Activated CD8-positive, alpha-beta memory T cell treated with anti-CD3 and anti-CD28 coated beads for 48 hours (primary cell): ENCODE results near the gene KCNIP1.

Experiments
- DNase-seq, 3 experiments: peaks; one replicate each; pipeline ENCODE4 v3.0.0-alpha.2; 2020; ENCODE audit warnings: low read depth in 2 of 3, low spot score in 2 of 3

KCNIP1 gene

GRCh38 chr5:170591054-170591453, 87.2 kb downstream of the KCNIP1 start:
- DNase-seq = no peak

- DNase-seq = no peak
These were observed 92.7 kb downstream of the KCNIP1 start for GRCh38 chr5:170596482-170597044.

- DNase-seq = peak in 2 of 3 experiments; percentile 30 to 33
These were observed 93.4 kb downstream of the KCNIP1 start for GRCh38 chr5:170597109-170597751.

GRCh38 chr5:170597872-170598271, 94.1 kb downstream of the KCNIP1 start:
- DNase-seq = no peak

GRCh38 chr5:170599756-170600155, 95.9 kb downstream of the KCNIP1 start:
- DNase-seq = no peak

DNA sequence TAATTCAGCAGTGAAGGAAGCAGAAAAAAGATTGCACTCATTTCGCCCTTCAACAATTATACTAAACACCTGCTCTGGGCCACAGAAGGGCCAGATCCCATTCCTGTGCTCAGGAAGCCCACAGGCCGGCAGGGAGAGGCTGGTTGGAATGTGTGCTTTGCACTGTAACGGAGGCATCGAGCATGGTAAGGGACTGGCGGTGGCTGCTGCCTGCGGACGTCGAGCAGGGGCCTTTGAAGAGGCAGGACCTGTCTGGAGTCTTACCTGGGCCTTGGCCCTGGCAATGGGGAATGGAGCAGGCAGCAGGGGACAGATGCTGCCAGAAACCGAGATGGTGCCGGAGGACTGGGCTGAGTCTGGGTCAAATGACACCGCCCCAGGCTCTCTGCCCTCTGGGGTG, 97.8 kb downstream of the KCNIP1 start:
- DNase-seq = no peak

DNA sequence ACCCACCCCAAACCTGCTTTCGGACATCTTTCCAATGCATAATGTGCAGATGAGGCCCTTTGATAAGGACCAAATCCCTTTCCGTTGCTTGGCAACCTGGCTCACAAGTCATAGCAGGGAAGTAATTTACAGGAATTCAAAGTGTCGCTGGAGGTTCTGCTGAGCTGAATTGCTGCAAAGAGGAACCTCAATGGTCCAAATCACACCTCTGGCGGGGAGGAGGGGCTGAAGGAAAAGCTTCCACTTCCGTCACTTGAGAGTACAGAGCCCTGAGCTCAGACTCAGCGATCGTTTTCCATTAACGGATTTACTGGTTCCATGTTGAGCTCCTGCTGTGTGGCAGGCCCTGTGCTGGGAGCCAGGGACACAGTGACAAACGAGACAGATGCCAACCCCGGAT, 99.3 kb downstream of the KCNIP1 start:
- no peak for DNase-seq

DNA sequence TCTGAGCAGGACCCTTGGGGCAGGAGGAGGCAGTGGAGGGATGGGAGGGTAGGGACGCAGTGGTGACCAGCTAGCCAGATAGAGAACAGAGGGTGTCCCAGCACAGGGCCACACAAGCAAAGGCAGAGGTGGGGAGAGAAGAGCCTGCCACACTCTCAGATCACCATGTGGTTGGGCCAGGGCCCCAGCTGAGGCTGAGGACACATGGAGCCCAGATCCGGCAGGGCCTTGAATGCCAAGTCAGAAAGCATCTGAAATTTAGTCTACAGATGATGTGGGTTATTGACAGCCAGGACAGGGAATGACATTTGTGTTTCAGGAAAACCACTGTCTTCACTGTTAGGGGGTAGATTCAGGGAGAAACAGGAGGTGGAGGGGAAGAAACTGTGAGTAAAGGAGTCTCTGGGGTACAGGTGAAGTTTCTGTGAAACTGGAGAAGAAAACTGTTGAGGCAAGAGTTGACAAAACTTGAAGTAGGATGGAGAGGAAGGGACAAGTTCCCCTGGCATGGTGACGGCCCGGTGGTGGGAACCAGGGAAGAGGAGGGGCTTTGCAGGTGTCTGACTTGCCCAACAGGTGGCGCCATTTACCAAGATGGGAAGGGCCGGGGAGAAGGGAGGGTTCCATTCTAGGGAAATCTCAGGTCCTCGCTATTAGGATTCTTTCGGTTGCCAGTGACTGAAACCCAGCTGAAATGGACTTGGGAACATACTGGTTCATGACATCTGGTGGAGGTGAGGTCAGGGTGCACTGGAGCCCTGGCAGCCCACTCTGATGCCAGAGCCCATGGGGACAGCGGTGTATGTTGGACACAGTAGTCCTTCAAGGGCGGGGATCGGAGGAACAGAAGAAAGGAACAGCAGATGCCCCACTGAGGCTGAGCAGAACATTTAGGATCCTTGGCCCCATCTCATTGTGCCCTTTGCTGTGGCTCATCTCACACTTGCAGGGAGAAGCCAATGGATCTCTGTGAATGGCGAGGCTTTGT, 100.1 kb downstream of the KCNIP1 start:
- DNase-seq = peak; percentile 22 to 53 (median 35)

DNA sequence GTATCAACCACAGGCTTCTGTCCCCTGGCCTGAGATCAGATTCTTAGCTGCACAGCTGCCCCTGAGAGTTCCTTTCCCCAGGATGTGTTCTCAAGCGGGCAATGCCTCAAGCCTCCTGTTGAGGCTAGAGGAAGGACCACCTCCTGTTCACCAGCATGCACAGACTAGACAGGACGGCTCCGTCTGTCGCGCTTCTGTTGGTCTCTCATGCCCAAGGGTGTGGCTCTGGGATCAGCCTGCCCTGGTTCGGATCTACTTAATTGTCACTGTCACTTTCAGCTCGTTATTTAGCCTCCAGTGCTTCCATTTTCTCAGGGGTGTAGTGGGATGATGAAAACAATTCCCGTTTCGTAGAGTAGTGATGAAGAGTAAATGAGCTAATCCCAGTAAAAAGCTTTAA, 103.1 kb downstream of the KCNIP1 start:
- DNase-seq = no peak

DNA sequence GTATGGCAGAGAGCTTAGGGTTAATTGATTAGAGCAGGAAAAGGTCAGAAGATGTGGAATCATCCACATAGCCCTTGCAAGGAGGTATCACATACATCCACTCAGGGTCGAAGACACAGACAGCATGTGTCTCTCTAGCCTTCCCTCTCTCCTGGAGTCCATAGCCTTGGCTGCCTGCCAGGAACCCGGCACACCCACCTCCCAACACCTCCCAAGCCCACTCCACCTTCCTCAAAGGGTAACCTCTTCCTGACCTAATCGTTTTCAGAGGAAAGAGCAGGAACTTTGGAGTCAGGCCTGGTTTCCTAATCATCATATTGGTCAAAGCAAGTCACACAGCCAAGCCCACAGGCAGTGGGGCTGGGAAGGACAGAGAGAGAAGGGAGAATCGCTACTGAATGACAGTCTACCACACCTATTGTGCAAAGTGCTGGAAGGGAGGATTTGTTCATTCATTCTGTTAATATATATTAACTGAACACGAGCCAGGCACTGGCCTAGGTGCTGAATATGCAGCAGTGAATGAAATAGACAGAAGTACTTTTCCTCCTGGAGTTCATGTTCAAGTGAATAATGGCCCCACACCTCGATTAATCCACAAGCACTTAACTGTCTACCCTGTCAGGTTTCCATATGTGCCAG, 107.8 kb downstream of the KCNIP1 start:
- DNase-seq = no peak

- DNase-seq = no peak
These were observed 108.4 kb downstream of the KCNIP1 start for GRCh38 chr5:170612256-170612678.

DNA sequence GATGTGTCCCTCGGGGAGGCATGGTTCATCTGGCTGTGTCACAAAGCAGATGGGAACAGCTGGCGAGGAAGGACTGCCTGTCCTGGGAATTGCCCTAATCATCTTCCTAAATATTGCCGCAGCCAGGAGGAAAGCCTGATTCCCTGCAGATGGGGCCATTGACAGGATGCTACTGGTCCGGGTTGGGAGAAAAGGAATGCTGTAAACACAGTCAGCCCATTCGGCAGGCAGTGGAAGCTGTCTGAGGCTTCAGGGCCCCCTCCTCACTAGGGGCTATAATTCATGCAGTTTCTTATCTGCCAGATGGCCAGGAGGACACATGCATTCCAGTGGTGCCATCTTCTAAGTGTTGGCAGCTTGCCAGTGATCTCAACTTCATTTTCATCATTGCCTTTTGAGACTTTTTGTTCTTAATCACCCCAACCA, 110.3 kb downstream of the KCNIP1 start:
- DNase-seq = no peak

DNA sequence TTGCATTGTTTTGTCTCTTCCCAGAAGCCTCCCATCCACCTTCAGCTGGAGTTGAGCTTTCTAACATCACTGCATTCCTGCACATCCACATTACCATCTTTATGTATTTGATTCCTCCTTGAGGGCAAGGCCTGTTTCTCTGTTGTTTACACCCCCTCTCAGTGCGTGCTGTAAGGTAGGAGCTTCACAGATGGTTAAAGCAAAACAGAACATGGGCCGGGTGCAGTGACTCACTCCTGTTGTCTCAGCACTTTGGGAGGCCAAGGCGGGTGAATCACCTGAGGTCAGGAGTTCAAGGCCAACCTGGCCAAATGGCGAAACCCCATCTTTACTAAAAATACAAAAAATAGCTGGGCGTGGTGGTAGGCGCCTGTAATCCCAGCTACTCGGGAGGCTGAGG, 110.9 kb downstream of the KCNIP1 start:
- DNase-seq = no peak

- DNase-seq = no peak
These were observed 114.0 kb downstream of the KCNIP1 start for GRCh38 chr5:170617533-170618490.

- DNase-seq = no peak
These were observed 116.0 kb downstream of the KCNIP1 start for GRCh38 chr5:170619869-170620268.

DNA sequence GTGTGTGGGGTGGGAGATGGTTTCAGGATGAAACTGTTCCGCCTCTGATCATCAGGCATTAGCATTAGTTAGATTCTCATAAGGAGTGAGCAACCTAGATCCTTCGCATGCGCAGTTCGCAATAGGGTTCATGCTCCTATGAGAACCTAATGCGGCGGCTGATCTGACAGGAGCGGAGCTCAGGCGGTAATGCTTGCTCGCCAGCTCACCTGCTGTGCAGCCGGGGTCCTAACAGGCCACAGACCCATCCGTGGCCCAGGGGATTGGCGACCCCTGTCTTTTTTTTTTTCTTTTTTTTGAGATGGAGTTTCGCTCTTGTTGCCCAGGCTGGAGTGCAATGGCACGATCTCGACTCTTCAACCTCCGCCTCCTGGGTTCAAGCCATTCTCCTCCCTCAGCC, 119.1 kb downstream of the KCNIP1 start:
- DNase-seq = no peak

GRCh38 chr5:170623576-170624181, 119.9 kb downstream of the KCNIP1 start:
- no peak for DNase-seq

GRCh38 chr5:170625221-170626165, 121.7 kb downstream of the KCNIP1 start:
- DNase-seq = no peak
